A673 (cell line): ENCODE measurements around the gene PARP9. TPM values are rescaled to one million over a fixed set of nuclear protein-coding genes. Genes with fewer than 3 reads are reported as not detected.
A peak's percentile ranks its signal among the peaks of the same experiment; 100 is the strongest.

Source experiments
- BruUV-seq: library from RNA; stranded (reverse); fragments of 400-500 nt; replicated peaks from 2 replicates; lab custom pipeline; 2021; lab: Mats Ljungman, UMichigan
- CTCF ChIA-PET: fragments of 300-600 bp; sonication (Branson Sonifier 250); formaldehyde crosslinking; loops from one replicate; lab custom pipeline; 2022; ENCODE audit warnings: antibody characterized with exemption; lab: Charles Lee
- POLR2A ChIA-PET: fragments of 300-600 bp; sonication (Branson Sonifier 250); formaldehyde crosslinking; loops from one replicate; lab custom pipeline; 2022; ENCODE audit warnings: antibody characterized with exemption; ENCODE audit not compliant: low non-redundant PET; lab: Charles Lee
- DNase-seq: peaks from one replicate; pipeline ENCODE4 v3.0.0-alpha.2; 2015; ENCODE audit warnings: low spot score
- H3K27ac ChIP-seq: fragments of 200-600 bp; sonication (generic); 2 replicates; pipeline ENCODE4 v1.5.1; 2016; ENCODE audit warnings: mixed run types, low read depth, mild to moderate bottlenecking, mixed read lengths, antibody characterized with exemption, low read length; ENCODE audit not compliant: poor library complexity, severe bottlenecking
- H3K27me3 ChIP-seq: fragments of 200-600 bp; sonication (generic); replicated peaks from 2 replicates; pipeline ENCODE4 v1.6.1; 2017; ENCODE audit warnings: mixed run types, low read depth, mild to moderate bottlenecking, mixed read lengths, antibody characterized with exemption, low read length; ENCODE audit not compliant: insufficient read depth, poor library complexity
- H3K36me3 ChIP-seq: fragments of 200-600 bp; sonication (generic); 2 replicates; pipeline ENCODE4 v1.6.1; 2016; ENCODE audit warnings: mixed run types, mild to moderate bottlenecking, mixed read lengths, antibody characterized with exemption, low read length; ENCODE audit not compliant: insufficient read depth, poor library complexity, severe bottlenecking
- H3K4me1 ChIP-seq: fragments of 200-600 bp; sonication (generic); 2 replicates; pipeline ENCODE4 v1.6.1; 2017; ENCODE audit warnings: mixed run types, mild to moderate bottlenecking, mixed read lengths, antibody characterized with exemption, low read length; ENCODE audit not compliant: insufficient read depth, poor library complexity, severe bottlenecking
- H3K4me3 ChIP-seq: fragments of 200-600 bp; sonication (generic); 2 replicates; pipeline ENCODE4 v1.5.1; 2016; ENCODE audit warnings: low read depth, mixed run types, mild to moderate bottlenecking, mixed read lengths, low read length; ENCODE audit not compliant: poor library complexity, severe bottlenecking
- H3K9me3 ChIP-seq: fragments of 200-600 bp; sonication (generic); 2 replicates; pipeline ENCODE4 v1.6.1; 2016; ENCODE audit warnings: mixed run types, low read depth, mild to moderate bottlenecking, mixed read lengths, antibody characterized with exemption, low read length; ENCODE audit not compliant: poor library complexity, severe bottlenecking
- CTCF ChIP-seq: fragments of 300-800, 200-600 bp; sonication (generic); conservative IDR thresholded peaks from 2 replicates; pipeline ENCODE4 v1.5.1; 2017; ENCODE audit warnings: low read depth, mild to moderate bottlenecking, antibody characterized with exemption, low read length, moderate library complexity, mixed read lengths
- EZH2 ChIP-seq: fragments of 200-600 bp; sonication (generic); IDR thresholded peaks from 2 replicates; pipeline ENCODE4 v1.6.1; 2017; ENCODE audit warnings: borderline replicate concordance, low read depth, mild to moderate bottlenecking, mixed read lengths, antibody characterized with exemption, low read length; ENCODE audit not compliant: poor library complexity, severe bottlenecking
- intact Hi-C: fragments of 100-400 bp; cut with micrococcal nuclease; formaldehyde crosslinking; loops from one replicate; pipeline ENCODE4 v1.10.0; 2022; ENCODE audit not compliant: unreplicated experiment
- total RNA-seq: library from RNA; stranded (reverse); gene quantifications from 2 replicates; pipeline ENCODE4 v1.2.3, GENCODE V29; 2021

Gene PARP9
- total RNA-seq, 1 experiment from 2014 or later, result 10.6 TPM

- Histone ChIP-seq H3K27ac (peak within 1 kb of the TSS; percentile 96), H3K4me1 (peaks cover 24% of the 10 kb centered on the region), H3K27me3 (no peaks in the 10 kb centered on the region), H3K9me3 (no peaks in the 10 kb centered on the region), H3K4me3 (peak within 1 kb of the TSS; percentile 89), H3K36me3 (no peaks in the 10 kb centered on the region)
- no peak for TF ChIP-seq EZH2
- TF ChIP-seq CTCF, result no peak
- ChIA-PET CTCF (no interaction called here), POLR2A (no interaction called here)
- intact Hi-C loops, result no loop called here
- BruUV-seq, result no TSS peak
- DNase-seq, result peak; percentile 95
Observed at GRCh38 chr3:122514123-122515019, 49.7 kb downstream of the PARP9 start, which contains the start of gene KPNA1. TSS of gene KPNA1 (minus strand) at chr3:122514939. CDS start at chr3:122496565, 18,374 bp downstream.

- Histone ChIP-seq H3K4me3 (peak overlapping the region; percentile 89), H3K36me3 (no peaks in the 10 kb centered on the region), H3K27ac (peak overlapping the region; percentile 96), H3K4me1 (peaks cover 24% of the 10 kb centered on the region), H3K9me3 (no peaks in the 10 kb centered on the region), H3K27me3 (no peaks in the 10 kb centered on the region)
- BruUV-seq, result TSS peak; percentile 42
- intact Hi-C loops, result no loop called here
- no peak for DNase-seq
- CTCF ChIA-PET, result interaction anchor here (0.6 kb wide), 1 partner anchor 486 kb away, joined by 6 read pairs; no protein-coding TSS in a partner anchor
- POLR2A ChIA-PET, result interaction anchor here (0.5 kb wide), 1 partner anchor 124 kb away, joined by 4 read pairs; no protein-coding TSS in a partner anchor
- TF ChIP-seq EZH2 (no peak), CTCF (no peak)
Observed at GRCh38 chr3:122513386-122514122, 50.5 kb downstream of the PARP9 start.

- intact Hi-C loops, result no loop called here
- Histone ChIP-seq H3K9me3 (no peaks in the 10 kb centered on the region), H3K36me3 (no peaks in the 10 kb centered on the region), H3K4me1 (peaks cover 24% of the 10 kb centered on the region), H3K4me3 (no peak overlapping the region), H3K27ac (no peak overlapping the region), H3K27me3 (no peaks in the 10 kb centered on the region)
- ChIA-PET CTCF (no interaction called here), POLR2A (no interaction called here)
- BruUV-seq, result no TSS peak
- DNase-seq, result no peak
- no peak for TF ChIP-seq CTCF
Observed at GRCh38 chr3:122512284-122512683, 51.8 kb downstream of the PARP9 start.
